H1 (cell line): Measurements from ENCODE around the gene SPCS1. TPM values are rescaled to one million over a fixed set of nuclear protein-coding genes. Genes with fewer than 3 reads are reported as not detected.

ENCODE experiments used
- CTCF ChIA-PET: fragments of 300-600 bp; sonication (Branson Sonifier 250); formaldehyde crosslinking; loops from one replicate; lab custom pipeline; 2021; ENCODE audit not compliant: partially characterized antibody; lab: Charles Lee
- POLR2A ChIA-PET: fragments of 300-600 bp; sonication (Branson Sonifier 250); formaldehyde crosslinking; loops from one replicate; lab custom pipeline; 2021; ENCODE audit warnings: inconsistent platforms; ENCODE audit not compliant: partially characterized antibody; lab: Charles Lee
- DNase-seq, 2 experiments: peaks; one replicate each; pipeline versions ENCODE4 v3.0.0 to v3.0.0-alpha.2; 2010 to 2022; ENCODE audit warnings: low spot score in 2 of 2, low read depth in 1 of 2, mixed read lengths in 1 of 2
- FAIRE-seq: peaks from 2 replicates; lab custom pipeline; 2011; peaks lifted over from hg19 to GRCh38; lab: Jason Lieb, UNC
- H2AFZ ChIP-seq: 2 replicates; pipeline ENCODE4 v1.8.1; 2012; ENCODE audit warnings: low read length, inconsistent platforms
- H2AK5ac ChIP-seq: 2 replicates; pipeline ENCODE4 v1.6.1; 2013; ENCODE audit warnings: low read depth, low read length
- H2BK120ac ChIP-seq: replicated peaks from 2 replicates; pipeline ENCODE3; 2013; ENCODE audit warnings: low read depth, low read length, inconsistent platforms
- H2BK12ac ChIP-seq: 2 replicates; pipeline ENCODE4 v1.6.1; 2013; ENCODE audit warnings: low read depth, low read length
- H2BK15ac ChIP-seq: 2 replicates; pipeline ENCODE4 v1.6.1; 2013; ENCODE audit warnings: low read length
- H2BK20ac ChIP-seq: 2 replicates; pipeline ENCODE4 v1.6.1; 2013; ENCODE audit warnings: low read length
- H2BK5ac ChIP-seq: 2 replicates; pipeline ENCODE4 v1.6.1; 2013; ENCODE audit warnings: low read depth, low read length
- H3K14ac ChIP-seq: 2 replicates; pipeline ENCODE4 v1.6.1; 2013; ENCODE audit warnings: inconsistent platforms; ENCODE audit not compliant: insufficient read length
- H3K18ac ChIP-seq: 2 replicates; pipeline ENCODE4 v1.6.1; 2013; ENCODE audit warnings: low read length; ENCODE audit errors: extremely low read depth
- H3K23ac ChIP-seq: 2 replicates; pipeline ENCODE4 v1.6.1; 2013; ENCODE audit warnings: inconsistent platforms; ENCODE audit not compliant: insufficient read length
- H3K23me2 ChIP-seq: 2 replicates; pipeline ENCODE4 v1.6.1; 2013; ENCODE audit warnings: low read depth, low read length
- H3K27ac ChIP-seq: 2 replicates; pipeline ENCODE4 v1.6.1; 2011; ENCODE audit warnings: low read depth, low read length, inconsistent platforms
- H3K27me3 ChIP-seq, 4 experiments: replicated peaks in 1 of 4; 1 replicate in 1 of 4; 2 replicates in 3 of 4; pipeline versions ENCODE4 v1.6.1 to v1.8.1; 2011 to 2013; ENCODE audit warnings: low read length in 3 of 4, mild to moderate bottlenecking in 3 of 4, inconsistent platforms in 2 of 4, mixed read lengths in 2 of 4, moderate library complexity in 1 of 4; ENCODE audit not compliant: control insufficient read depth in 3 of 4, insufficient read depth in 3 of 4; ENCODE audit errors: extremely low read depth in 1 of 4
- H3K36me3 ChIP-seq, 4 experiments: 2 replicates each; pipeline versions ENCODE4 v1.6.1 to v1.8.1; 2011 to 2013; ENCODE audit warnings: mild to moderate bottlenecking in 4 of 4, low read length in 3 of 4, moderate library complexity in 2 of 4, control low read depth in 1 of 4, inconsistent platforms in 1 of 4; ENCODE audit not compliant: insufficient read depth in 4 of 4, control insufficient read depth in 2 of 4
- H3K4ac ChIP-seq: replicated peaks from 2 replicates; pipeline ENCODE3; 2013; ENCODE audit warnings: low read length, low read depth, mixed read lengths, inconsistent platforms; ENCODE audit not compliant: insufficient read length
- H3K4me1 ChIP-seq, 4 experiments: replicated peaks in 1 of 4; 1 replicate in 1 of 4; 2 replicates in 3 of 4; pipeline versions ENCODE4 v1.6.1 to v1.8.1; 2011 to 2013; ENCODE audit warnings: low read length in 3 of 4, inconsistent platforms in 2 of 4, mixed read lengths in 1 of 4; ENCODE audit not compliant: insufficient read depth in 4 of 4, control insufficient read depth in 3 of 4
- H3K4me2 ChIP-seq, 2 experiments: 2 replicates each; pipeline versions ENCODE4 v1.6.1 to v1.8.1; 2011 to 2013; ENCODE audit warnings: low read depth in 2 of 2, low read length in 2 of 2, control low read depth in 1 of 2, inconsistent platforms in 1 of 2, mild to moderate bottlenecking in 1 of 2; ENCODE audit not compliant: insufficient read depth in 1 of 2
- H3K4me3 ChIP-seq, 4 experiments: fragments of 200-600, 300-600 bp in 1 of 4; sonication (generic), shearing (Covaris generic), sonication (Bioruptor Twin) in 1 of 4; 2 replicates each; pipeline versions ENCODE4 v1.5.1 to v1.8.1; 2011 to 2016; ENCODE audit warnings: low read length in 4 of 4, low read depth in 3 of 4, control low read depth in 2 of 4, inconsistent platforms in 2 of 4, mild to moderate bottlenecking in 2 of 4, mixed read lengths in 1 of 4, moderate library complexity in 1 of 4; ENCODE audit not compliant: insufficient read depth in 2 of 4; ENCODE audit errors: extremely low read depth in 1 of 4
- H3K56ac ChIP-seq: replicated peaks from 2 replicates; pipeline ENCODE3; 2013; ENCODE audit warnings: low read depth, mild to moderate bottlenecking, mixed read lengths, low read length, inconsistent platforms; ENCODE audit not compliant: insufficient read length
- H3K79me1 ChIP-seq: 2 replicates; pipeline ENCODE4 v1.6.1; 2013; ENCODE audit warnings: low read depth, low read length, control low read depth
- H3K79me2 ChIP-seq, 2 experiments: 2 replicates each; pipeline versions ENCODE4 v1.6.1 to v1.8.1; 2012 to 2013; ENCODE audit warnings: low read length in 2 of 2, mild to moderate bottlenecking in 2 of 2, inconsistent platforms in 1 of 2; ENCODE audit not compliant: insufficient read depth in 2 of 2, control insufficient read depth in 1 of 2
- H3K9ac ChIP-seq, 4 experiments: replicated peaks in 1 of 4; 1 replicate in 1 of 4; 2 replicates in 3 of 4; pipeline versions ENCODE4 v1.6.1 to v1.8.1; 2011 to 2013; ENCODE audit warnings: low read depth in 3 of 4, low read length in 3 of 4, control low read depth in 2 of 4, mild to moderate bottlenecking in 2 of 4, moderate library complexity in 2 of 4, inconsistent platforms in 1 of 4; ENCODE audit errors: extremely low read depth in 1 of 4
- H3K9me3 ChIP-seq, 2 experiments: 2 replicates each; pipeline versions ENCODE4 v1.6.1 to v1.8.1; 2012 to 2013; ENCODE audit warnings: mild to moderate bottlenecking in 2 of 2, moderate library complexity in 2 of 2, control low read depth in 1 of 2, inconsistent platforms in 1 of 2, low read depth in 1 of 2, low read length in 1 of 2, mixed read lengths in 1 of 2; ENCODE audit not compliant: insufficient read depth in 2 of 2
- H4K20me1 ChIP-seq, 2 experiments: replicated peaks in 1 of 2; 2 replicates each; pipeline versions ENCODE3 to v1.8.1; 2011 to 2013; ENCODE audit warnings: inconsistent platforms in 2 of 2, low read length in 2 of 2, mild to moderate bottlenecking in 1 of 2; ENCODE audit not compliant: insufficient read depth in 2 of 2, control insufficient read depth in 1 of 2
- H4K5ac ChIP-seq: 2 replicates; pipeline ENCODE4 v1.6.1; 2013; ENCODE audit warnings: low read length, low read depth, mixed read lengths, inconsistent platforms; ENCODE audit not compliant: insufficient read length
- H4K8ac ChIP-seq: 2 replicates; pipeline ENCODE4 v1.8.0; 2013; ENCODE audit warnings: mild to moderate bottlenecking, moderate library complexity, low read length, inconsistent platforms; ENCODE audit not compliant: insufficient read depth; ENCODE audit errors: extremely low read depth
- H4K91ac ChIP-seq: replicated peaks from 2 replicates; pipeline ENCODE3; 2013; ENCODE audit warnings: low read length, mixed read lengths, inconsistent platforms; ENCODE audit not compliant: insufficient read length
- TCF12 ChIP-seq: IDR thresholded peaks from 2 replicates; pipeline ENCODE4 v1.6.1; 2011; ENCODE audit warnings: low read depth, mild to moderate bottlenecking, low read length
- WGBS, 2 experiments: shearing (Covaris generic) in 1 of 2; methylation state at CpG; one replicate each; pipeline versions ENCODE4 v1.1.6 to v1.1.7; 2013 to 2015; ENCODE audit warnings: low lambda C conversion rate in 2 of 2, mixed read lengths in 2 of 2, inconsistent platforms in 1 of 2, low coverage in 1 of 2, missing lambda C conversion rate in 1 of 2; ENCODE audit not compliant: insufficient replicate concordance in 2 of 2, insufficient coverage in 1 of 2, insufficient read length in 1 of 2; ENCODE audit errors: extremely low coverage in 1 of 2, missing lambda C conversion rate in 1 of 2; 5-methylcytosine and 5-hydroxymethylcytosine counted together
- polyA plus RNA-seq, 7 experiments: library from polyadenylated mRNA; depleted of rRNA in 3 of 7; stranded (reverse) in 5 of 7; unstranded in 2 of 7; fragments of >200 nt in 5 of 7; fragments of 200-250 nt in 2 of 7; gene quantifications; 1 replicate in 5 of 7; 2 replicates in 1 of 7; 4 replicates in 1 of 7; pipeline versions ENCODE4 v1.2.1 to v1.2.3, GENCODE V29; 2011 to 2013; ENCODE audit warnings: missing spikeins in 2 of 7, mixed read lengths in 2 of 7
- total RNA-seq: library from RNA; stranded (reverse); fragmentation: NEBNext Ultra II Directional; extraction: Animal tissue kit (Norgen Biotek cat#: 25700); gene quantifications from 2 replicates; pipeline ENCODE4 v1.2.1, GENCODE V29; 2021

Gene SPCS1
- total and polyA plus RNA-seq, 2 of the 8 experiments (the other 6 are each of a cell fraction or from before 2014, with no cell fraction given), result 104 to 191 TPM

GRCh38 chr3:52660046-52660445, 45.9 kb upstream of the SPCS1 start:
- Histone ChIP-seq H4K20me1 (no peaks in the 10 kb centered on the region), H4K5ac (no peak overlapping the region), H2BK5ac (no peak overlapping the region), H3K9ac (no peak overlapping the region), H3K36me3 (peaks cover 14 to 40% (median 28%) of the 10 kb centered on the region in 4 experiments; a peak in 7 of 8 replicates), H2AK5ac (no peak overlapping the region), H3K23me2 (no peaks in the 10 kb centered on the region), H4K8ac (no peak overlapping the region), H3K79me2 (no peaks in the 10 kb centered on the region), H2BK20ac (no peak overlapping the region), H3K4me1 (peaks cover 0 to 2% (median 0%) of the 10 kb centered on the region in 4 experiments; a peak in 1 of 7 replicates), H3K14ac (no peak overlapping the region), H3K56ac (no peak overlapping the region)
- no peak for DNase-seq
- TF ChIP-seq TCF12, result no peak
- TF ChIP-seq, all 59 proteins: peak for 0
- no peak overlapping the region for H3K27ac ChIP-seq
- H2BK120ac ChIP-seq, result no peak overlapping the region
- H2BK12ac ChIP-seq, result no peak overlapping the region
- CTCF ChIA-PET, result interaction anchor here (1.3 kb wide), 1 partner anchor 22 kb away, joined by 4 read pairs; no protein-coding TSS in a partner anchor
- POLR2A ChIA-PET, result interaction anchor here (1.5 kb wide), 1 partner anchor 26 kb away, joined by 3 read pairs; the partner anchor contains the start of gene GNL3
- H3K4me2 ChIP-seq, result no peak overlapping the region
- no peak overlapping the region for H4K91ac ChIP-seq
- 67% methylated on average over 3 of the region's 3 CpGs; no CpG with 5 or more reads in 1 of the 2 experiments for WGBS, 2 experiments
- no peak for FAIRE-seq
- H2BK15ac ChIP-seq, result no peak overlapping the region
- H3K18ac ChIP-seq, result no peak overlapping the region
- no peak overlapping the region for H3K4ac ChIP-seq
- H3K79me1 ChIP-seq, result no peaks in the 10 kb centered on the region; the same call in 1 of the 2 replicates
- no peak overlapping the region for H3K4me3 ChIP-seq
- H3K9me3 ChIP-seq, result no peaks in the 10 kb centered on the region
- no peak overlapping the region for H2AFZ ChIP-seq
- H3K23ac ChIP-seq, result no peak overlapping the region
- no peaks in the 10 kb centered on the region for H3K27me3 ChIP-seq
